Measurements from ENCODE around the gene PTCH1.

The PTCH1 gene

GRCh38 chr9:95433096-95433819 is 83.5 kb downstream of the PTCH1 start:
- POLR2A ChIA-PET: no interaction called here

GRCh38 chr9:95431286-95431685 is 85.5 kb downstream of the PTCH1 start:
- ChIA-PET POLR2A (no interaction called here), CTCF (no interaction called here)
- no peak for DNase-seq (ENCODE audit: extremely low spot score)
- no peak for TF ChIP-seq CTCF (IDR thresholded peaks at IDR 0.05; ENCODE audit: control extremely low read depth, extremely low read depth, low read depth, missing control alignments)

More at GRCh38 chr9:95433096-95433819, 83.5 kb downstream of the PTCH1 start:
- CTCF ChIA-PET: interaction anchor here (0.6 kb wide), 1 partner anchor 14 kb away, joined by 3 read pairs; no protein-coding TSS in a partner anchor
- DNase-seq (ENCODE audit: extremely low spot score): no peak
- TF ChIP-seq CTCF (IDR thresholded peaks at IDR 0.05; ENCODE audit: control extremely low read depth, extremely low read depth, low read depth, missing control alignments): no peak

- DNase-seq (ENCODE audit: extremely low spot score): no peak
- TF ChIP-seq CTCF (IDR thresholded peaks at IDR 0.05; ENCODE audit: control extremely low read depth, extremely low read depth, low read depth, missing control alignments): no peak
- ChIA-PET POLR2A (no interaction called here), CTCF (no interaction called here)
Measured at GRCh38 chr9:95429948-95430620, 86.7 kb downstream of the PTCH1 start.

GRCh38 chr9:95429096-95429495 is 87.7 kb downstream of the PTCH1 start:
- ChIA-PET CTCF (no interaction called here), POLR2A (no interaction called here)
- TF ChIP-seq CTCF (IDR thresholded peaks at IDR 0.05; ENCODE audit: control extremely low read depth, extremely low read depth, low read depth, missing control alignments): no peak
- DNase-seq (ENCODE audit: extremely low spot score): no peak

GRCh38 chr9:95425910-95426551 is 90.7 kb downstream of the PTCH1 start:
- no peak for DNase-seq (ENCODE audit: extremely low spot score)

More at GRCh38 chr9:95425910-95426551, 90.7 kb downstream of the PTCH1 start:
- ChIA-PET POLR2A (no interaction called here), CTCF (interaction anchor here (1.3 kb wide), 1 partner anchor 19 kb away, joined by 3 read pairs; no protein-coding TSS in a partner anchor)
- TF ChIP-seq CTCF (IDR thresholded peaks at IDR 0.05; ENCODE audit: control extremely low read depth, extremely low read depth, low read depth, missing control alignments): no peak

All from GM10248 (cell line).